Peyer's patch (tissue), 4 donors: ENCODE results near the gene ELOVL2.
"Not testable (repeated sequence)": the region's sequence is repeated elsewhere in the genome, so short reads cannot be mapped to it uniquely, and the experiment has no call there.

Source experiments
- POLR2A ChIP-seq, 2 donors: fragments of 450-650 bp; IDR thresholded peaks; one replicate each; pipeline ENCODE4 v1.5.1; 2017; ENCODE audit warnings: antibody characterized with exemption in 2 of 2, mild to moderate bottlenecking in 2 of 2, moderate library complexity in 2 of 2
- TF ChIP-seq, protein P1 (sequence below), 6 experiments: fragments of 450-650 bp in 4 of 6; fragments of 200-600 bp in 2 of 6; sonication (generic) in 1 of 6; IDR thresholded peaks; one replicate each; pipeline ENCODE4 v1.5.1; 2017 to 2019; ENCODE audit warnings: antibody characterized with exemption in 6 of 6, mild to moderate bottlenecking in 3 of 6, moderate library complexity in 1 of 6

DNA sequence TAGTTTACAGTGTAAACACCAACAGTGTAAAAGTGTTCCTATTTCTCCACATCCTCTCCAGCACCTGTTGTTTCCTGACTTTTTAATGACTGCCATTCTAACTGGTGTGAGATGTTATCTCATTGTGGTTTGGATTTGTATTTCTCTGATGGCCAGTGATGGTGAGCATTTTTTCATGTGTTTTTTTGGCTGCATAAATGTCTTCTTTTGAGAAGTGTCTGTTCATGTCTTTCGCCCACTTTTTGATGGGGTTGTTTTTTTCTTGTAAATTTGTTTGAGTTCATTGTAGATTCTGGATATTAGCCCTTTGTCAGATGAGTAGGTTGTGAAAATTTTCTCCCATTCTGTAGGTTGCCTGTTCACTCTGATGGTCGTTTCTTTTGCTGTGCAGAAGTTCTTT is 59.1 kb downstream of the ELOVL2 start:
- TF ChIP-seq, protein P1, sequence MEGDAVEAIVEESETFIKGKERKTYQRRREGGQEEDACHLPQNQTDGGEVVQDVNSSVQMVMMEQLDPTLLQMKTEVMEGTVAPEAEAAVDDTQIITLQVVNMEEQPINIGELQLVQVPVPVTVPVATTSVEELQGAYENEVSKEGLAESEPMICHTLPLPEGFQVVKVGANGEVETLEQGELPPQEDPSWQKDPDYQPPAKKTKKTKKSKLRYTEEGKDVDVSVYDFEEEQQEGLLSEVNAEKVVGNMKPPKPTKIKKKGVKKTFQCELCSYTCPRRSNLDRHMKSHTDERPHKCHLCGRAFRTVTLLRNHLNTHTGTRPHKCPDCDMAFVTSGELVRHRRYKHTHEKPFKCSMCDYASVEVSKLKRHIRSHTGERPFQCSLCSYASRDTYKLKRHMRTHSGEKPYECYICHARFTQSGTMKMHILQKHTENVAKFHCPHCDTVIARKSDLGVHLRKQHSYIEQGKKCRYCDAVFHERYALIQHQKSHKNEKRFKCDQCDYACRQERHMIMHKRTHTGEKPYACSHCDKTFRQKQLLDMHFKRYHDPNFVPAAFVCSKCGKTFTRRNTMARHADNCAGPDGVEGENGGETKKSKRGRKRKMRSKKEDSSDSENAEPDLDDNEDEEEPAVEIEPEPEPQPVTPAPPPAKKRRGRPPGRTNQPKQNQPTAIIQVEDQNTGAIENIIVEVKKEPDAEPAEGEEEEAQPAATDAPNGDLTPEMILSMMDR (IDR thresholded peaks at IDR 0.05): not testable (repeated sequence)
- TF ChIP-seq POLR2A (IDR thresholded peaks at IDR 0.05): not testable (repeated sequence)
